Smooth muscle cell (in vitro differentiated cells): ENCODE results near the gene SUN5. TPM values are rescaled to one million over a fixed set of nuclear protein-coding genes. Genes with fewer than 3 reads are reported as not detected.
"Not testable (repeated sequence)": the region's sequence is repeated elsewhere in the genome, so short reads cannot be mapped to it uniquely, and the experiment has no call there.

Source experiments
- DNase-seq: peaks from one replicate; lab custom pipeline; 2025; ENCODE audit not compliant: unreplicated experiment; lab: John Stamatoyannopoulos, UW
- H2AFZ ChIP-seq: fragments of 200-600 bp; sonication (generic); 2 replicates; pipeline ENCODE4 v1.6.0; 2016; ENCODE audit warnings: antibody characterized with exemption, low read depth, mild to moderate bottlenecking
- H3F3A ChIP-seq: fragments of 200-600 bp; sonication (generic); 2 replicates; pipeline ENCODE4 v1.6.0; 2017; ENCODE audit warnings: antibody characterized with exemption, low read depth
- H3K27ac ChIP-seq: fragments of 200-600 bp; sonication (generic); 2 replicates; pipeline ENCODE4 v1.5.1; 2016; ENCODE audit warnings: low read depth, mild to moderate bottlenecking
- H3K27me3 ChIP-seq: fragments of 200-600 bp; sonication (generic); 2 replicates; pipeline ENCODE4 v1.6.1; 2016; ENCODE audit warnings: low read depth, mild to moderate bottlenecking
- H3K36me3 ChIP-seq: fragments of 200-600 bp; sonication (generic); 2 replicates; pipeline ENCODE4 v1.5.1; 2016; ENCODE audit warnings: low read depth
- H3K4me1 ChIP-seq: fragments of 200-600 bp; sonication (generic); 2 replicates; pipeline ENCODE4 v1.5.1; 2016; ENCODE audit warnings: low read depth
- H3K4me2 ChIP-seq: fragments of 200-600 bp; sonication (generic); 2 replicates; pipeline ENCODE4 v1.6.0; 2016; ENCODE audit warnings: mild to moderate bottlenecking
- H3K4me3 ChIP-seq: fragments of 200-600 bp; sonication (generic); 2 replicates; pipeline ENCODE4 v1.5.1; 2016; ENCODE audit warnings: mild to moderate bottlenecking
- H3K79me2 ChIP-seq: fragments of 200-600 bp; sonication (generic); 2 replicates; pipeline ENCODE4 v1.6.0; 2016; ENCODE audit warnings: low read depth, mild to moderate bottlenecking
- H3K9ac ChIP-seq: fragments of 200-600 bp; sonication (generic); 2 replicates; pipeline ENCODE4 v1.6.0; 2016; ENCODE audit warnings: low read depth
- H3K9me3 ChIP-seq: fragments of 200-600 bp; sonication (generic); replicated peaks from 2 replicates; pipeline ENCODE4 v1.5.1; 2016; ENCODE audit warnings: low read depth
- H4K20me1 ChIP-seq: fragments of 200-600 bp; sonication (generic); 2 replicates; pipeline ENCODE4 v1.6.0; 2016; ENCODE audit warnings: low read depth
- CTCF ChIP-seq: fragments of 200-600 bp; sonication (generic); IDR thresholded peaks from 2 replicates; pipeline ENCODE4 v1.5.1; 2017; ENCODE audit warnings: borderline replicate concordance, mild to moderate bottlenecking, antibody characterized with exemption; ENCODE audit not compliant: insufficient read depth, poor library complexity, severe bottlenecking
- WGBS: methylation state at CpG from one replicate; pipeline ENCODE4 v1.1.7; 2016; ENCODE audit warnings: low lambda C conversion rate; 5-methylcytosine and 5-hydroxymethylcytosine counted together
- polyA plus RNA-seq: library from polyadenylated mRNA; unstranded; fragments of >200 nt; fragmentation: Nextera tagmentation; extraction: Ambion mirVana; gene quantifications from 2 replicates; pipeline ENCODE4 v1.2.1, GENCODE V29; 2016
- total RNA-seq: library from RNA; depleted of rRNA; stranded (reverse); fragments of >200 nt; gene quantifications from 2 replicates; pipeline ENCODE4 v1.2.3, GENCODE V29; 2014

Gene SUN5
- total and polyA plus RNA-seq, 2 experiments from 2014 or later = not detected

GRCh38 chr20:32963176-32963575 lies 41.1 kb downstream of the SUN5 start:
- Histone ChIP-seq H3K36me3 (no peaks in the 10 kb centered on the region), H4K20me1 (no peaks in the 10 kb centered on the region), H2AFZ (no peak overlapping the region), H3K9ac (no peak overlapping the region), H3K4me2 (no peak overlapping the region), H3F3A (no peaks in the 10 kb centered on the region), H3K27ac (no peak overlapping the region), H3K79me2 (no peaks in the 10 kb centered on the region), H3K9me3 (no peaks in the 10 kb centered on the region), H3K4me1 (no peaks in the 10 kb centered on the region), H3K27me3 (no peaks in the 10 kb centered on the region), H3K4me3 (no peak overlapping the region)
- WGBS = 90% methylated on average over 5 of the region's 5 CpGs
- no peak for DNase-seq
- no peak for TF ChIP-seq CTCF

- H3K27ac ChIP-seq, H3K4me1 ChIP-seq, H3K4me2 ChIP-seq, H3K27me3 ChIP-seq, DNase-seq, H3K9ac ChIP-seq, H3K79me2 ChIP-seq, H3F3A ChIP-seq, H4K20me1 ChIP-seq, H3K36me3 ChIP-seq, H2AFZ ChIP-seq, H3K4me3 ChIP-seq, H3K9me3 ChIP-seq: not testable (repeated sequence)
- WGBS = 93% methylated on average over 11 of the region's 11 CpGs
These were observed 41.6 kb downstream of the SUN5 start for GRCh38 chr20:32962646-32963045.

- H3F3A ChIP-seq = no peaks in the 10 kb centered on the region
- H4K20me1 ChIP-seq = no peaks in the 10 kb centered on the region
- 95% methylated on average over 5 of the region's 5 CpGs for WGBS
- no peaks in the 10 kb centered on the region for H3K9me3 ChIP-seq
- H3K79me2 ChIP-seq = no peaks in the 10 kb centered on the region
- no peak for TF ChIP-seq CTCF
- no peak overlapping the region for H3K4me3 ChIP-seq
- no peak overlapping the region for H3K27ac ChIP-seq
- H2AFZ ChIP-seq = no peak overlapping the region
- no peaks in the 10 kb centered on the region for H3K4me1 ChIP-seq
- no peak overlapping the region for H3K9ac ChIP-seq
- H3K27me3 ChIP-seq = no peaks in the 10 kb centered on the region
- no peaks in the 10 kb centered on the region for H3K36me3 ChIP-seq
- no peak overlapping the region for H3K4me2 ChIP-seq
- no peak for DNase-seq
These were observed 42.2 kb downstream of the SUN5 start for GRCh38 chr20:32962053-32962452.

GRCh38 chr20:32960849-32961731 lies 43.1 kb downstream of the SUN5 start:
- H3K27ac ChIP-seq = no peak overlapping the region
- no peak for DNase-seq
- peaks cover 4% of the 10 kb centered on the region for H3K36me3 ChIP-seq
- no peaks in the 10 kb centered on the region for H3K4me1 ChIP-seq
- H3K9ac ChIP-seq = no peak overlapping the region
- no peak overlapping the region for H3K4me3 ChIP-seq
- H3K27me3 ChIP-seq = no peaks in the 10 kb centered on the region
- peaks cover 8% of the 10 kb centered on the region for H3K9me3 ChIP-seq
- H3K79me2 ChIP-seq = no peaks in the 10 kb centered on the region
- no peak for TF ChIP-seq CTCF
- no peak overlapping the region for H3K4me2 ChIP-seq
- no peaks in the 10 kb centered on the region for H4K20me1 ChIP-seq
- 90% methylated on average over 28 of the region's 28 CpGs for WGBS
- H3F3A ChIP-seq = no peaks in the 10 kb centered on the region
- H2AFZ ChIP-seq = no peak overlapping the region
